Sigmoid colon (tissue), 4 donors: ENCODE measurements around the gene NUCKS1.

Source experiments
- EP300 ChIP-seq, 4 donors: sonication (generic); formaldehyde crosslinking; IDR thresholded peaks; one replicate each; pipeline ENCODE4 v1.6.1; 2017; ENCODE audit warnings: antibody characterized with exemption in 4 of 4
- POLR2A ChIP-seq, 2 donors: fragments of 450-650 bp; IDR thresholded peaks; one replicate each; pipeline ENCODE4 v1.6.1; 2016; ENCODE audit warnings: antibody characterized with exemption in 2 of 2, mild to moderate bottlenecking in 2 of 2, moderate library complexity in 2 of 2
- POLR2AphosphoS5 ChIP-seq, 4 donors: sonication (generic); formaldehyde crosslinking; IDR thresholded peaks; one replicate each; pipeline ENCODE4 v1.6.1; 2017; ENCODE audit warnings: antibody characterized with exemption in 4 of 4
- TF ChIP-seq, protein P1 (sequence below), 4 experiments: fragments of 450-650 bp in 3 of 4; fragments of 200-600 bp in 1 of 4; IDR thresholded peaks; one replicate each; pipeline ENCODE4 v1.5.1; 2016 to 2019; ENCODE audit warnings: antibody characterized with exemption in 4 of 4, mild to moderate bottlenecking in 3 of 4, moderate library complexity in 2 of 4

DNA sequence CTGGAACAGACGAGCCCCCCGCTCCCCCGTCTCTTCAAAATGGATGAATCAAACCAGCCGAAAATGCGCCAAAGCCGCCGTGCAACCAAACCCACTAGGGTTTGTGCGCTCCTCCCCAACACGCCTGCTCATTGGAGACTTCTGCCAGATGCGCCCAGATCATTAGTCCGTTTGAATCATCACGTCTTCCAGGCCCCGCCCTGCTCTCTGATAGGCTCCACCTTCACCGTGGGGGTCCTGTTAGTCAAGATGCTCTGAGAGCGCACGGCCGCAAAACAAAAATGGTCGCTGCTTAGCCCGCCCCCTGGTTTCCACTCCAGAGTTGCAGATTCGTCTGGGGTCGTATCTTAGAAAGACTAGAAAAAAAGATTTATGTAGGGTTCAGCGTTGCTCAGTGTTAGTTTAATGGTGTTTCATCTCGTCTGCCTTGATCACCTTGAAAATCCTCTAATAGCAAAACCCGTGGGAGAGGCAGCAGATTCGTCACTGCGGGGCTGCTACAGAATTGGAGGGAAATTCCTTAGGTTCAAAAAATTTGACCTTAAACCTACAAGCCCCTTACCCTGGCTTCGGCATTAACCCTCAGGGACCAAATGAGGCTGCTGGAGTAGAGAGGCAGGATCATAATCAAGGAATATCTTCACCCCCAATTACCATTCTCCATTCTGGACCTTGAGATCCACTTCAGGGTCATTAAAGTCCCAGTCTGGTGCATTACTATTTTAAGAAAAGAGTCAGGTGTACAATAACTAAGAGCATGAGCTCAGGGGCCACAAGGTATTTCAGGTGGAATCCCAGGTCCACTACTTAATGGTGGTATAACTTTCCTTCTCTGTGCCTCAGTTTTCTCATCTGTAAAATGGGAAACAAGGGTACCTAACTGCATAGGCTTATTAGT, at the start of gene NUCKS1:
- TF ChIP-seq POLR2AphosphoS5 (IDR thresholded peaks at IDR 0.05) (peak; percentile 82 to 95 (median 84)), POLR2A (IDR thresholded peaks at IDR 0.05) (peak; percentile 47 to 56), EP300 (IDR thresholded peaks at IDR 0.05) (no peak)
- TF ChIP-seq, protein P1, sequence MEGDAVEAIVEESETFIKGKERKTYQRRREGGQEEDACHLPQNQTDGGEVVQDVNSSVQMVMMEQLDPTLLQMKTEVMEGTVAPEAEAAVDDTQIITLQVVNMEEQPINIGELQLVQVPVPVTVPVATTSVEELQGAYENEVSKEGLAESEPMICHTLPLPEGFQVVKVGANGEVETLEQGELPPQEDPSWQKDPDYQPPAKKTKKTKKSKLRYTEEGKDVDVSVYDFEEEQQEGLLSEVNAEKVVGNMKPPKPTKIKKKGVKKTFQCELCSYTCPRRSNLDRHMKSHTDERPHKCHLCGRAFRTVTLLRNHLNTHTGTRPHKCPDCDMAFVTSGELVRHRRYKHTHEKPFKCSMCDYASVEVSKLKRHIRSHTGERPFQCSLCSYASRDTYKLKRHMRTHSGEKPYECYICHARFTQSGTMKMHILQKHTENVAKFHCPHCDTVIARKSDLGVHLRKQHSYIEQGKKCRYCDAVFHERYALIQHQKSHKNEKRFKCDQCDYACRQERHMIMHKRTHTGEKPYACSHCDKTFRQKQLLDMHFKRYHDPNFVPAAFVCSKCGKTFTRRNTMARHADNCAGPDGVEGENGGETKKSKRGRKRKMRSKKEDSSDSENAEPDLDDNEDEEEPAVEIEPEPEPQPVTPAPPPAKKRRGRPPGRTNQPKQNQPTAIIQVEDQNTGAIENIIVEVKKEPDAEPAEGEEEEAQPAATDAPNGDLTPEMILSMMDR (IDR thresholded peaks at IDR 0.05), result peak in 1 of 4 experiments; percentile 18
